ENCODE measurements around the gene SLC7A6.

Gene SLC7A6

GRCh38 chr16:68310774-68311511 is 46.6 kb downstream of the SLC7A6 start, which contains the start of the genes PRMT7 and SLC7A6OS:
Gene PRMT7, plus strand, starts transcription at chr16:68311019. Its CDS starts 4,961 bp downstream, at chr16:68315980.
Gene SLC7A6OS, minus strand, starts transcription at chr16:68310946. Its CDS starts 20 bp downstream, at chr16:68310926.
- peak; percentile 95 for DNase-seq

- no peak for DNase-seq
These were observed 48.8 kb downstream of the SLC7A6 start for GRCh38 chr16:68313116-68313515.

GRCh38 chr16:68319185-68319908 is 55.0 kb downstream of the SLC7A6 start:
- peak; percentile 59 to 72 for DNase-seq

- DNase-seq: no peak
These were observed 60.0 kb downstream of the SLC7A6 start for GRCh38 chr16:68324336-68324735.

- DNase-seq: no peak
These were observed 60.5 kb downstream of the SLC7A6 start for GRCh38 chr16:68324780-68325357.

- peak; percentile 86 for DNase-seq
These were observed 64.0 kb downstream of the SLC7A6 start for GRCh38 chr16:68328151-68328859.

- no peak for DNase-seq
These were observed 64.6 kb downstream of the SLC7A6 start for GRCh38 chr16:68328860-68329390.

- no peak for DNase-seq
These were observed 67.6 kb downstream of the SLC7A6 start for GRCh38 chr16:68331879-68332410.

GRCh38 chr16:68332411-68333121 is 68.2 kb downstream of the SLC7A6 start:
- DNase-seq: no peak

- DNase-seq: no peak
These were observed 70.8 kb downstream of the SLC7A6 start for GRCh38 chr16:68335175-68335574.

GRCh38 chr16:68338326-68339119 is 74.2 kb downstream of the SLC7A6 start:
- DNase-seq: no peak

GRCh38 chr16:68339214-68339613 is 74.9 kb downstream of the SLC7A6 start:
- no peak for DNase-seq

- DNase-seq: no peak
These were observed 78.3 kb downstream of the SLC7A6 start for GRCh38 chr16:68342620-68343019.

GRCh38 chr16:68343137-68343536 is 78.8 kb downstream of the SLC7A6 start:
- no peak for DNase-seq

GRCh38 chr16:68344252-68344651 is 79.9 kb downstream of the SLC7A6 start:
- DNase-seq: no peak

- DNase-seq: peak in 1 of 2 experiments; percentile 52
These were observed 81.1 kb downstream of the SLC7A6 start for GRCh38 chr16:68345351-68345810.

GRCh38 chr16:68345958-68346635 is 81.8 kb downstream of the SLC7A6 start:
- DNase-seq: no peak

GRCh38 chr16:68346892-68347480 is 82.7 kb downstream of the SLC7A6 start:
- no peak for DNase-seq

- DNase-seq: no peak
These were observed 83.3 kb downstream of the SLC7A6 start for GRCh38 chr16:68347605-68348004.
